HCT116 (cell line): ENCODE data around the gene VASH2. TPM values are rescaled to one million over a fixed set of nuclear protein-coding genes. Genes with fewer than 3 reads are reported as not detected.

ENCODE experiments used
- ATAC-seq: fragments of 200-7000 bp; cut with Tn5 transposase; 2 replicates; pipeline ENCODE4 v1.9.1; 2020; ENCODE audit warnings: mild to moderate bottlenecking, moderate library complexity
- BruUV-seq: library from RNA; stranded (reverse); fragments of 400-500 nt; replicated peaks from 2 replicates; lab custom pipeline; 2021; lab: Mats Ljungman, UMichigan
- CTCF ChIA-PET: fragments of 300-600 bp; sonication (Branson Sonifier 250); formaldehyde crosslinking; loops from one replicate; lab custom pipeline; 2021; ENCODE audit warnings: antibody characterized with exemption; lab: Charles Lee
- POLR2A ChIA-PET: fragments of 300-600, 350-600 bp; sonication (Branson Sonifier 250); formaldehyde crosslinking; loops from one replicate; lab custom pipeline; 2021; ENCODE audit warnings: antibody characterized with exemption; lab: Charles Lee
- RAD21 ChIA-PET, 2 experiments: fragments of 300-600 bp; sonication (Branson Sonifier 250); formaldehyde crosslinking; loops; one replicate each; lab custom pipeline; 2023; ENCODE audit warnings: low total read pairs in 2 of 2; ENCODE audit not compliant: uncharacterized antibody in 2 of 2, unreplicated experiment in 2 of 2, low non-redundant PET in 1 of 2; lab: Charles Lee
- DNase-seq: peaks from one replicate; pipeline ENCODE4 v3.0.0-alpha.2; 2010; ENCODE audit warnings: low read depth, low spot score
- H2AFZ ChIP-seq: fragments of 200-600 bp; shearing (Covaris generic), sonication (generic); 2 replicates; pipeline ENCODE4 v1.6.1; 2017; ENCODE audit warnings: low read depth, mixed run types, mixed read lengths, antibody characterized with exemption, low read length; ENCODE audit not compliant: poor library complexity, severe bottlenecking
- H3K27ac ChIP-seq: 2 replicates; pipeline ENCODE4 v1.5.1; 2012; ENCODE audit warnings: low read depth, low read length
- H3K27me3 ChIP-seq: fragments of 200-600 bp; sonication (generic); 2 replicates; pipeline ENCODE4 v1.6.1; 2016; ENCODE audit warnings: mixed run types, low read length, mixed read lengths; ENCODE audit not compliant: insufficient read depth
- H3K36me3 ChIP-seq, 2 experiments: fragments of 200-500 bp in 1 of 2; fragments of 200-600 bp in 1 of 2; sonication (Bioruptor generic) in 1 of 2; sonication (generic) in 1 of 2; 2 replicates each; pipeline versions ENCODE4 v1.5.1 to v1.6.1; 2014 to 2016; ENCODE audit warnings: low read length in 2 of 2, inconsistent platforms in 1 of 2, mixed read lengths in 1 of 2, mixed run types in 1 of 2; ENCODE audit not compliant: insufficient read depth in 2 of 2, control insufficient read depth in 1 of 2
- H3K4me1 ChIP-seq, 2 experiments: fragments of 200-600 bp in 1 of 2; sonication (generic) in 1 of 2; 2 replicates each; pipeline versions ENCODE4 v1.5.1 to v1.6.1; 2012 to 2017; ENCODE audit warnings: low read length in 2 of 2, inconsistent platforms in 1 of 2, mild to moderate bottlenecking in 1 of 2, mixed read lengths in 1 of 2, mixed run types in 1 of 2, moderate library complexity in 1 of 2; ENCODE audit not compliant: insufficient read depth in 2 of 2, control insufficient read depth in 1 of 2
- H3K4me2 ChIP-seq: fragments of 200-600 bp; sonication (generic); 2 replicates; pipeline ENCODE4 v1.6.1; 2017; ENCODE audit warnings: mixed run types, low read length, mixed read lengths
- H3K4me3 ChIP-seq, 2 experiments: fragments of 200-600 bp in 1 of 2; sonication (generic) in 1 of 2; replicated peaks in 1 of 2; 2 replicates each; pipeline ENCODE4 v1.5.1; 2011 to 2016; ENCODE audit warnings: low read length in 2 of 2, control low read depth in 1 of 2, low read depth in 1 of 2, mild to moderate bottlenecking in 1 of 2, mixed read lengths in 1 of 2, mixed run types in 1 of 2
- H3K79me2 ChIP-seq: fragments of 200-600 bp; sonication (generic); 2 replicates; pipeline ENCODE4 v1.6.1; 2017; ENCODE audit warnings: mild to moderate bottlenecking, mixed run types, low read length, moderate library complexity, mixed read lengths; ENCODE audit not compliant: insufficient read depth
- H3K9ac ChIP-seq: fragments of 200-600 bp; sonication (generic); 2 replicates; pipeline ENCODE4 v1.6.1; 2016; ENCODE audit warnings: low read length, mixed read lengths
- H3K9me2 ChIP-seq: fragments of 200-600 bp; sonication (generic), shearing (Covaris generic); 2 replicates; pipeline ENCODE4 v1.6.1; 2017; ENCODE audit warnings: mixed run types, mild to moderate bottlenecking, moderate library complexity; ENCODE audit not compliant: insufficient read depth
- H3K9me3 ChIP-seq, 2 experiments: fragments of 200-500 bp in 1 of 2; fragments of 200-600 bp in 1 of 2; sonication (Bioruptor generic) in 1 of 2; sonication (generic) in 1 of 2; 2 replicates each; pipeline ENCODE4 v1.6.1; 2014 to 2017; ENCODE audit warnings: low read length in 2 of 2, mixed read lengths in 2 of 2, inconsistent platforms in 1 of 2, low read depth in 1 of 2, mild to moderate bottlenecking in 1 of 2, mixed run types in 1 of 2, moderate library complexity in 1 of 2; ENCODE audit not compliant: control insufficient read depth in 1 of 2, insufficient read depth in 1 of 2
- H4K20me1 ChIP-seq: fragments of 200-600 bp; sonication (generic), shearing (Covaris generic); 2 replicates; pipeline ENCODE4 v1.6.1; 2017; ENCODE audit warnings: mixed run types, mild to moderate bottlenecking, moderate library complexity; ENCODE audit not compliant: insufficient read depth
- EZH2 ChIP-seq: fragments of 200-600 bp; sonication (generic); IDR thresholded peaks from 2 replicates; pipeline ENCODE4 v1.6.1; 2017; ENCODE audit warnings: antibody characterized with exemption, mixed run types
- SP1 ChIP-seq: IDR thresholded peaks from 2 replicates; pipeline ENCODE4 v1.6.1; 2012; ENCODE audit warnings: low read depth
- TCF7L2 ChIP-seq: IDR thresholded peaks from 2 replicates; pipeline ENCODE4 v1.7.0; 2011; ENCODE audit warnings: borderline replicate concordance, inconsistent platforms; ENCODE audit not compliant: insufficient read depth, insufficient read length; ENCODE audit errors: extremely low read depth
- intact Hi-C: fragments of 100-400 bp; cut with micrococcal nuclease; formaldehyde crosslinking; loops from 2 replicates; pipeline ENCODE4 v1.10.0; 2022
- total RNA-seq: library from RNA; stranded (reverse); gene quantifications from one replicate; pipeline ENCODE4 v1.2.1, GENCODE V29; 2021; ENCODE audit not compliant: unreplicated experiment
- TF ChIP-seq, protein P1 (sequence below): IDR thresholded peaks from 2 replicates; pipeline ENCODE4 v1.6.1; 2012; ENCODE audit warnings: low read depth

VASH2 gene
- total RNA-seq, 1 experiment from 2014 or later = 5.7 TPM

DNA sequence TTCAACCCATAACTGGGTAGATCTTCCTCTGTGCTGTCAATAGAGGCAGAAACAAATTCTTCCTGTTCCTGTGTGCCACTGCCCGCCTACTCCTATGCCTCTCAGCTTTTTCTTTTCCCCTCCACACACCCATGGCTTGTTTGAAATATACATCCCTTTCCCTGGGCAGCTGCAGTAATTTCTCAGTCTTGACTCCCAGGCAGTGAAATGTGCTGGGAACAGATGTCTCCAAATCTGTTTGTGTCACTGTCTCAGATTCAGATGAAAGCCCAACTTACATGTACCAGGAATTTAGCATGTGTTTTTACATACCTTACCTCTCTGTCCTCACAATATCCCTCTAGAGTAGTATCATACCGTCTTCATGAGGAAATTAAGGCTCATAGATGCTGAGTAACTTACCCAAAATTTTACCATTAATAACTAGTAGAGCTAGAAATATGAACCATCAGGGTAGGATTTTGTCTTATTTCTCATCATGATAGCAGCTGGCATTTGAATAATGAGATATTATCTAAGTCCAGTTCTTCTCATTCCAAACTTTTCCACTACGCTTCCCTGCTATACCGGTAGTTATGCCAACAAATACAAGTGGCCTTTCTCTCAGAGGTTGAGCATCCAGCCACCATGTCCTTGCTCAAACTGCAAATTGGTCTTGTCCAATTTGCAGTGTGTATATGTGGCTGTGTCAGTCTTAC lies 4.7 kb upstream of the VASH2 start:
- no peak overlapping the region for H3K9ac ChIP-seq
- no peak for ATAC-seq
- no peak overlapping the region for H2AFZ ChIP-seq
- ChIA-PET RAD21 (no interaction called here), CTCF (no interaction called here)
- no peaks in the 10 kb centered on the region for H3K27me3 ChIP-seq
- no peaks in the 10 kb centered on the region for H4K20me1 ChIP-seq
- no peaks in the 10 kb centered on the region for H3K9me3 ChIP-seq
- no peak overlapping the region for H3K27ac ChIP-seq
- no TSS peak for BruUV-seq
- no peak overlapping the region for H3K4me2 ChIP-seq
- H3K4me1 ChIP-seq = peaks cover 2 to 8% of the 10 kb centered on the region in 2 experiments; a peak in 3 of 4 replicates
- TF ChIP-seq SP1 (no peak), TCF7L2 (no peak), EZH2 (no peak)
- TF ChIP-seq, protein P1, sequence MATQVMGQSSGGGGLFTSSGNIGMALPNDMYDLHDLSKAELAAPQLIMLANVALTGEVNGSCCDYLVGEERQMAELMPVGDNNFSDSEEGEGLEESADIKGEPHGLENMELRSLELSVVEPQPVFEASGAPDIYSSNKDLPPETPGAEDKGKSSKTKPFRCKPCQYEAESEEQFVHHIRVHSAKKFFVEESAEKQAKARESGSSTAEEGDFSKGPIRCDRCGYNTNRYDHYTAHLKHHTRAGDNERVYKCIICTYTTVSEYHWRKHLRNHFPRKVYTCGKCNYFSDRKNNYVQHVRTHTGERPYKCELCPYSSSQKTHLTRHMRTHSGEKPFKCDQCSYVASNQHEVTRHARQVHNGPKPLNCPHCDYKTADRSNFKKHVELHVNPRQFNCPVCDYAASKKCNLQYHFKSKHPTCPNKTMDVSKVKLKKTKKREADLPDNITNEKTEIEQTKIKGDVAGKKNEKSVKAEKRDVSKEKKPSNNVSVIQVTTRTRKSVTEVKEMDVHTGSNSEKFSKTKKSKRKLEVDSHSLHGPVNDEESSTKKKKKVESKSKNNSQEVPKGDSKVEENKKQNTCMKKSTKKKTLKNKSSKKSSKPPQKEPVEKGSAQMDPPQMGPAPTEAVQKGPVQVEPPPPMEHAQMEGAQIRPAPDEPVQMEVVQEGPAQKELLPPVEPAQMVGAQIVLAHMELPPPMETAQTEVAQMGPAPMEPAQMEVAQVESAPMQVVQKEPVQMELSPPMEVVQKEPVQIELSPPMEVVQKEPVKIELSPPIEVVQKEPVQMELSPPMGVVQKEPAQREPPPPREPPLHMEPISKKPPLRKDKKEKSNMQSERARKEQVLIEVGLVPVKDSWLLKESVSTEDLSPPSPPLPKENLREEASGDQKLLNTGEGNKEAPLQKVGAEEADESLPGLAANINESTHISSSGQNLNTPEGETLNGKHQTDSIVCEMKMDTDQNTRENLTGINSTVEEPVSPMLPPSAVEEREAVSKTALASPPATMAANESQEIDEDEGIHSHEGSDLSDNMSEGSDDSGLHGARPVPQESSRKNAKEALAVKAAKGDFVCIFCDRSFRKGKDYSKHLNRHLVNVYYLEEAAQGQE = no peak
- TF ChIP-seq, all 23 proteins: peak for 0
- no peaks in the 10 kb centered on the region for H3K9me2 ChIP-seq
- no peak overlapping the region for H3K4me3 ChIP-seq
- intact Hi-C loops = no loop called here
- no peaks in the 10 kb centered on the region for H3K36me3 ChIP-seq
- no peaks in the 10 kb centered on the region for H3K79me2 ChIP-seq
- DNase-seq = no peak
- POLR2A ChIA-PET = no interaction called here
